Epithelial cell of proximal tubule (primary cell): ENCODE measurements around the gene ARL15. TPM values are rescaled to one million over a fixed set of nuclear protein-coding genes. Genes with fewer than 3 reads are reported as not detected.

ENCODE experiments used
- DNase-seq: peaks from one replicate; pipeline ENCODE4 v3.0.0-alpha.2; 2011; ENCODE audit warnings: low read depth
- H3K4me3 ChIP-seq: 2 replicates; pipeline ENCODE4 v1.5.1; 2011; ENCODE audit warnings: low read depth, mild to moderate bottlenecking, low read length
- CTCF ChIP-seq: conservative IDR thresholded peaks from 2 replicates; pipeline ENCODE4 v1.5.1; 2012; ENCODE audit warnings: low read depth, mild to moderate bottlenecking, low read length
- total RNA-seq: library from RNA; depleted of rRNA; stranded (reverse); fragments of >200 nt; gene quantifications from 2 replicates; pipeline ENCODE4 v1.2.3, GENCODE V29; 2015

ARL15 gene
- total RNA-seq, 1 donor from 2014 or later: 1.9 TPM

GRCh38 chr5:54109626-54110330 is 200.6 kb downstream of the ARL15 start:
- DNase-seq: no peak
- TF ChIP-seq CTCF: no peak

GRCh38 chr5:54108136-54108535 is 202.2 kb downstream of the ARL15 start:
- no peak for TF ChIP-seq CTCF
- DNase-seq: no peak
- H3K4me3 ChIP-seq: no peak overlapping the region

More at GRCh38 chr5:54109626-54110330, 200.6 kb downstream of the ARL15 start:
- no peak overlapping the region for H3K4me3 ChIP-seq

- DNase-seq: no peak
- no peak for TF ChIP-seq CTCF
- no peak overlapping the region for H3K4me3 ChIP-seq
Observed at GRCh38 chr5:54103871-54104270, 206.5 kb downstream of the ARL15 start.

GRCh38 chr5:54098267-54098666 is 212.1 kb downstream of the ARL15 start:
- no peak overlapping the region for H3K4me3 ChIP-seq
- TF ChIP-seq CTCF: no peak
- no peak for DNase-seq

- no peak overlapping the region for H3K4me3 ChIP-seq
- no peak for TF ChIP-seq CTCF
- no peak for DNase-seq
Observed at GRCh38 chr5:54095969-54096368, 214.4 kb downstream of the ARL15 start.

- DNase-seq: no peak
- no peak for TF ChIP-seq CTCF
- H3K4me3 ChIP-seq: no peak overlapping the region
Observed at GRCh38 chr5:54094706-54095105, 215.7 kb downstream of the ARL15 start.

- DNase-seq: no peak
- TF ChIP-seq CTCF: no peak
- no peak overlapping the region for H3K4me3 ChIP-seq
Observed at GRCh38 chr5:54093861-54094260, 216.5 kb downstream of the ARL15 start.
